Thoracic aorta (tissue), 2 donors: ENCODE data around the gene ARHGAP18. TPM values are rescaled to one million over a fixed set of nuclear protein-coding genes. Genes with fewer than 3 reads are reported as not detected.

Experiments
- ATAC-seq: fragments of 150-250 bp; one replicate; pipeline ENCODE4 v1.8.0; 2017; ENCODE audit warnings: low read depth; ENCODE audit not compliant: insufficient number of reproducible peaks, low FRiP score
- DNase-seq: peaks from one replicate; pipeline ENCODE4 v3.0.0-alpha.2; 2020; ENCODE audit warnings: low spot score
- H3K27ac ChIP-seq, 2 donors: fragments of 200-600 bp; sonication (generic); 1 replicate in 1 of 2; 2 replicates in 1 of 2; pipeline ENCODE4 v1.5.1; 2016; ENCODE audit warnings: mild to moderate bottlenecking in 2 of 2, moderate library complexity in 2 of 2
- H3K27me3 ChIP-seq: fragments of 200-600 bp; sonication (generic); replicated peaks from 2 replicates; pipeline ENCODE4 v1.6.0; 2016; ENCODE audit warnings: mild to moderate bottlenecking; ENCODE audit not compliant: insufficient read depth
- H3K36me3 ChIP-seq: fragments of 200-600 bp; sonication (generic); one replicate; pipeline ENCODE4 v1.5.1; 2016
- H3K4me1 ChIP-seq, 2 donors: fragments of 200-600 bp; sonication (generic); 1 replicate in 1 of 2; 2 replicates in 1 of 2; pipeline versions ENCODE4 v1.5.1 to v1.6.0; 2016; ENCODE audit warnings: low read depth in 2 of 2, mild to moderate bottlenecking in 1 of 2; ENCODE audit not compliant: control insufficient read depth in 1 of 2
- H3K4me3 ChIP-seq: fragments of 200-600 bp; sonication (generic); 2 replicates; pipeline ENCODE4 v1.5.1; 2016; ENCODE audit warnings: mild to moderate bottlenecking
- H3K9me3 ChIP-seq: fragments of 200-600 bp; sonication (generic); 2 replicates; pipeline ENCODE4 v1.5.1; 2016
- total RNA-seq, 2 donors: library from RNA; depleted of rRNA; stranded (reverse); fragments of >200 nt; gene quantifications; one replicate each; pipeline versions ENCODE4 v1.1.0 to v1.2.3, GENCODE V29; 2016
- TF ChIP-seq, protein P1 (sequence below): fragments of 200-600 bp; sonication (generic); IDR thresholded peaks from one replicate; pipeline ENCODE4 v1.5.1; 2019; ENCODE audit warnings: antibody characterized with exemption

The ARHGAP18 gene
- total RNA-seq, 2 donors from 2014 or later = 24.8 to 37.0 TPM

GRCh38 chr6:129685662-129686031, 24.3 kb downstream of the ARHGAP18 start:
- DNase-seq = no peak

GRCh38 chr6:129684903-129685661, 24.9 kb downstream of the ARHGAP18 start:
- H3K27ac ChIP-seq = peak overlapping the region; percentile 65 to 77
- DNase-seq = no peak
- no peak for ATAC-seq
- no peak overlapping the region for H3K4me3 ChIP-seq
- H3K9me3 ChIP-seq = no peaks in the 10 kb centered on the region
- TF ChIP-seq, protein P1, sequence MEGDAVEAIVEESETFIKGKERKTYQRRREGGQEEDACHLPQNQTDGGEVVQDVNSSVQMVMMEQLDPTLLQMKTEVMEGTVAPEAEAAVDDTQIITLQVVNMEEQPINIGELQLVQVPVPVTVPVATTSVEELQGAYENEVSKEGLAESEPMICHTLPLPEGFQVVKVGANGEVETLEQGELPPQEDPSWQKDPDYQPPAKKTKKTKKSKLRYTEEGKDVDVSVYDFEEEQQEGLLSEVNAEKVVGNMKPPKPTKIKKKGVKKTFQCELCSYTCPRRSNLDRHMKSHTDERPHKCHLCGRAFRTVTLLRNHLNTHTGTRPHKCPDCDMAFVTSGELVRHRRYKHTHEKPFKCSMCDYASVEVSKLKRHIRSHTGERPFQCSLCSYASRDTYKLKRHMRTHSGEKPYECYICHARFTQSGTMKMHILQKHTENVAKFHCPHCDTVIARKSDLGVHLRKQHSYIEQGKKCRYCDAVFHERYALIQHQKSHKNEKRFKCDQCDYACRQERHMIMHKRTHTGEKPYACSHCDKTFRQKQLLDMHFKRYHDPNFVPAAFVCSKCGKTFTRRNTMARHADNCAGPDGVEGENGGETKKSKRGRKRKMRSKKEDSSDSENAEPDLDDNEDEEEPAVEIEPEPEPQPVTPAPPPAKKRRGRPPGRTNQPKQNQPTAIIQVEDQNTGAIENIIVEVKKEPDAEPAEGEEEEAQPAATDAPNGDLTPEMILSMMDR = no peak
- peaks cover 28 to 48% of the 10 kb centered on the region in 2 donors for H3K4me1 ChIP-seq
- no peaks in the 10 kb centered on the region for H3K36me3 ChIP-seq
- no peaks in the 10 kb centered on the region for H3K27me3 ChIP-seq

More at GRCh38 chr6:129685662-129686031, 24.3 kb downstream of the ARHGAP18 start:
- Histone ChIP-seq H3K4me1 (peaks cover 28 to 43% of the 10 kb centered on the region in 2 donors), H3K27ac (peak overlapping the region in 1 of 2 donors; percentile 19), H3K27me3 (no peaks in the 10 kb centered on the region), H3K36me3 (no peaks in the 10 kb centered on the region), H3K9me3 (no peaks in the 10 kb centered on the region), H3K4me3 (no peak overlapping the region)
- no peak for ATAC-seq
- TF ChIP-seq, protein P1 = no peak

- Histone ChIP-seq H3K4me1 (peaks cover 34 to 52% of the 10 kb centered on the region in 2 donors), H3K27ac (peak overlapping the region; percentile 65 to 77), H3K9me3 (no peaks in the 10 kb centered on the region), H3K36me3 (no peaks in the 10 kb centered on the region), H3K4me3 (no peak overlapping the region), H3K27me3 (no peaks in the 10 kb centered on the region)
- TF ChIP-seq, protein P1 = no peak
- ATAC-seq = no peak
- no peak for DNase-seq
These were observed 25.6 kb downstream of the ARHGAP18 start for GRCh38 chr6:129684323-129684884.

GRCh38 chr6:129683601-129684322, 26.2 kb downstream of the ARHGAP18 start:
- TF ChIP-seq, protein P1 = no peak
- DNase-seq (peak; percentile 51), ATAC-seq (peak; percentile 85)
- Histone ChIP-seq H3K9me3 (no peaks in the 10 kb centered on the region), H3K27ac (peak overlapping the region; percentile 65 to 77), H3K4me3 (peak overlapping the region; percentile 14), H3K27me3 (no peaks in the 10 kb centered on the region), H3K4me1 (peaks cover 31 to 55% of the 10 kb centered on the region in 2 donors), H3K36me3 (no peaks in the 10 kb centered on the region)

- Histone ChIP-seq H3K27ac (peak overlapping the region; percentile 9 to 54), H3K4me3 (no peak overlapping the region), H3K4me1 (peaks cover 37 to 71% of the 10 kb centered on the region in 2 donors), H3K36me3 (no peaks in the 10 kb centered on the region), H3K27me3 (no peaks in the 10 kb centered on the region), H3K9me3 (no peaks in the 10 kb centered on the region)
- TF ChIP-seq, protein P1 = no peak
- ATAC-seq (no peak), DNase-seq (no peak)
These were observed 28.1 kb downstream of the ARHGAP18 start for GRCh38 chr6:129681913-129682205.
